ENCODE data around the gene MEIOSIN. TPM values are rescaled to one million over a fixed set of nuclear protein-coding genes. Genes with fewer than 3 reads are reported as not detected.
A peak's percentile ranks its signal among the peaks of the same experiment; 100 is the strongest.

The MEIOSIN gene
- total RNA-seq, 1 experiment from 2014 or later: not detected

DNA sequence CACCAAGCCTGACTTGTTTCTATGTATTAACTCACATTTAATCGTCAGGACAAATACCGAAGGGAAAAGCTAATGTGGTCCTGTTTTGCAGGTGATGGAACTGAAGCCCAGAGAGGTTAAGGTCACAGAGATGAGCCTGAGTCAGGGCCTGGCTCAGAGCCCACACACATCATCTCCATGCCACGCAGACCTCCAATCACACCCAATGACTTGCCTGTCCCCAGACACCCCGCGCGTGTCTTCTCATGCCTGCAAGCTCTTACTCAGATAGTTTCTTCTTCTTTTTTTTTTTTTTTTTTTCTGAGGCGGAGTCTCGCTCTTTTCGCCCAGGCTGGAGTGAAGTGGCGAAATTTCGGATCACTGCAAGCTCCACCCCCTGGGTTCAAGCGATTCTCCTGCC, 19.4 kb downstream of the MEIOSIN start:
- BruUV-seq (replicated peaks): no TSS peak
- H3K27ac Mint-ChIP-seq (ENCODE audit: low read depth, unreplicated experiment): peak overlapping the region; percentile 65
- no peaks in the 10 kb centered on the region for H3K9me3 Mint-ChIP-seq (ENCODE audit: unreplicated experiment)
- H3K4me1 Mint-ChIP-seq (ENCODE audit: insufficient read depth, unreplicated experiment): peaks cover 9% of the 10 kb centered on the region
- ChIA-PET CTCF (no interaction called here), POLR2A (interaction anchor here (0.9 to 6.4 kb wide), 8 partner anchors 10 to 68 kb away, joined by 3 to 58 read pairs (median 4); partner anchors contain the start of genes QPCTL and SIX5)
- H3K36me3 Mint-ChIP-seq (ENCODE audit: insufficient read depth, unreplicated experiment): no peaks in the 10 kb centered on the region
- H3K27me3 Mint-ChIP-seq (ENCODE audit: insufficient read depth, unreplicated experiment): no peaks in the 10 kb centered on the region
- peak; percentile 74 for DNase-seq (ENCODE audit: unreplicated experiment)
- intact Hi-C loops (cut with micrococcal nuclease): no loop called here
- H3K4me3 Mint-ChIP-seq (ENCODE audit: unreplicated experiment): no peak overlapping the region
- TF ChIP-seq, protein P1, sequence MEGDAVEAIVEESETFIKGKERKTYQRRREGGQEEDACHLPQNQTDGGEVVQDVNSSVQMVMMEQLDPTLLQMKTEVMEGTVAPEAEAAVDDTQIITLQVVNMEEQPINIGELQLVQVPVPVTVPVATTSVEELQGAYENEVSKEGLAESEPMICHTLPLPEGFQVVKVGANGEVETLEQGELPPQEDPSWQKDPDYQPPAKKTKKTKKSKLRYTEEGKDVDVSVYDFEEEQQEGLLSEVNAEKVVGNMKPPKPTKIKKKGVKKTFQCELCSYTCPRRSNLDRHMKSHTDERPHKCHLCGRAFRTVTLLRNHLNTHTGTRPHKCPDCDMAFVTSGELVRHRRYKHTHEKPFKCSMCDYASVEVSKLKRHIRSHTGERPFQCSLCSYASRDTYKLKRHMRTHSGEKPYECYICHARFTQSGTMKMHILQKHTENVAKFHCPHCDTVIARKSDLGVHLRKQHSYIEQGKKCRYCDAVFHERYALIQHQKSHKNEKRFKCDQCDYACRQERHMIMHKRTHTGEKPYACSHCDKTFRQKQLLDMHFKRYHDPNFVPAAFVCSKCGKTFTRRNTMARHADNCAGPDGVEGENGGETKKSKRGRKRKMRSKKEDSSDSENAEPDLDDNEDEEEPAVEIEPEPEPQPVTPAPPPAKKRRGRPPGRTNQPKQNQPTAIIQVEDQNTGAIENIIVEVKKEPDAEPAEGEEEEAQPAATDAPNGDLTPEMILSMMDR (IDR thresholded peaks at IDR 0.05; ENCODE audit: unreplicated experiment): no peak

DNA sequence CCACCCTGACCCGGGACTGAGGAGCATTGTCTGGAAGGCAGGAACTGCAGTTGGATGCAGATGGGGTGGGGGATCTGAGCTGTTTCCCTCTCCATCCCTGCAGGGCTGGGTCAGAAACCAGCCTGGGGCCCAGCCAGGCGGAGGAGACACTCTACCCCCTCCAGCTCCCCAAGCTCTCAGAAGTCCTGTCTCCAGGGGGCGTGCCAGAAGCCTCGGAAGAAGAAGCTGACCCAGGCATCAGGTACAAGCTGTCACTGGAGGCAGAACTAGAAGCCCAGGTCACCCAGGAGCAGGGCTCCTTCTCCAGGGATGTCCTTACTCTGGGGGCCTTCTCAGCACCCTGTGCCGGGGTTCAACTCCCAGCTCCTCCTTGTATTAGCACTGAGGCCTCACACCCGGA, 20.3 kb downstream of the MEIOSIN start:
- CTCF ChIA-PET: interaction anchor here (0.6 to 0.8 kb wide), 4 partner anchors 13 to 695 kb away, joined by 3 to 5 read pairs (median 3); partner anchors contain the start of gene FBXO46
- peaks cover 12% of the 10 kb centered on the region for H3K4me1 Mint-ChIP-seq (ENCODE audit: insufficient read depth, unreplicated experiment)
- no peak overlapping the region for H3K4me3 Mint-ChIP-seq (ENCODE audit: unreplicated experiment)
- BruUV-seq (replicated peaks): no TSS peak
- no peaks in the 10 kb centered on the region for H3K36me3 Mint-ChIP-seq (ENCODE audit: insufficient read depth, unreplicated experiment)
- no peak overlapping the region for H3K27ac Mint-ChIP-seq (ENCODE audit: low read depth, unreplicated experiment)
- DNase-seq (ENCODE audit: unreplicated experiment): no peak
- no peaks in the 10 kb centered on the region for H3K9me3 Mint-ChIP-seq (ENCODE audit: unreplicated experiment)
- POLR2A ChIA-PET: interaction anchor here (0.9 to 6.4 kb wide), 3 partner anchors 15 to 69 kb away, joined by 3 to 58 read pairs (median 4); partner anchors contain the start of gene SIX5
- no peaks in the 10 kb centered on the region for H3K27me3 Mint-ChIP-seq (ENCODE audit: insufficient read depth, unreplicated experiment)
- intact Hi-C loops (cut with micrococcal nuclease): no loop called here
- TF ChIP-seq, protein P1 (IDR thresholded peaks at IDR 0.05; ENCODE audit: unreplicated experiment): no peak

DNA sequence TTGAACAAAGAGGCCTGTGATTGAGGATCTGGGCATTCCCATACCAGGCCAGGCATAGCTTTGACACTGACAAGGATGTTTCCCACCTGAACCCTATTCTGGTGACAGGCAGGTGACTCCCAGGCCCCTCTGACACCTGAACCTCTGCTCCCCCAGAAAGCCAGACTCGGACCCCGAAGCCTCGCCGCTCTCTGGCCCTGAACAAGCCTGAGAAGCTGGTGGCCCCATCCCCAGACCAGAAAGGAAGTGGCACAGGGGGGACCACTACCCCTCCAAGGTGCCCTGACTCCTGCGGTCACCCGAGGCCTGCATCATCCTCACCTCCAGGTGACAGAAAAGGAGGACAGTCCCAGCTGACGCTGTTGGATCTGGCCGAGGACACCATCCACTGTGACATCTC, 21.1 kb downstream of the MEIOSIN start:
- peaks cover 12% of the 10 kb centered on the region for H3K4me1 Mint-ChIP-seq (ENCODE audit: insufficient read depth, unreplicated experiment)
- TF ChIP-seq, protein P1 (IDR thresholded peaks at IDR 0.05; ENCODE audit: unreplicated experiment): no peak
- DNase-seq (ENCODE audit: unreplicated experiment): no peak
- POLR2A ChIA-PET: interaction anchor here (1.0 to 6.4 kb wide), 2 partner anchors 13 to 14 kb away, joined by 4 to 58 read pairs; partner anchors contain the start of gene SIX5
- no peaks in the 10 kb centered on the region for H3K27me3 Mint-ChIP-seq (ENCODE audit: insufficient read depth, unreplicated experiment)
- intact Hi-C loops (cut with micrococcal nuclease): no loop called here
- CTCF ChIA-PET: interaction anchor here (0.6 to 0.8 kb wide), 2 partner anchors 12 to 45 kb away, joined by 3 read pairs; no protein-coding TSS in a partner anchor
- no TSS peak for BruUV-seq (replicated peaks)
- H3K9me3 Mint-ChIP-seq (ENCODE audit: unreplicated experiment): no peaks in the 10 kb centered on the region
- H3K4me3 Mint-ChIP-seq (ENCODE audit: unreplicated experiment): no peak overlapping the region
- H3K36me3 Mint-ChIP-seq (ENCODE audit: insufficient read depth, unreplicated experiment): no peaks in the 10 kb centered on the region
- H3K27ac Mint-ChIP-seq (ENCODE audit: low read depth, unreplicated experiment): no peak overlapping the region

DNA sequence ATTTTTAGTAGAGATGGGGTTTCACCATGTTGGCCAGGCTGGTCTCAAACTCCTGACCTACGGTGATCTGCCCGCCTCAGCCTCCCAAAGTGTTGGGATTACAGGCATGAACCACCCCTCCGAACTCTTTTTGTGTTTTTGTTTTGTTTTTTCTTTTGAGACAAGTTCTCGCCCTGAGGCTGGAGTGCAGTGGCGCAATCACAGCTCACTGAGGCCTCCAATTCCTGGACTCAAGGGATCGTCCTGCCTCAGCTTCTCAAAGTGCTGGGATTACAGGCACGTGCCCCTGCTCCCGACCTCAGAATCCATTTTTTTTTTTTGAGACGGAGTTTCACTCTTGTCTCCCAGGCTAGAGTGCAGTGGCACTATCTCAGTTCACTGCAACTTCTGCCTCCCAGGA, 24.5 kb downstream of the MEIOSIN start:
- intact Hi-C loops (cut with micrococcal nuclease): no loop called here

More for the DNA sequence above, 24.5 kb downstream of the MEIOSIN start:
- no peaks in the 10 kb centered on the region for H3K27me3 Mint-ChIP-seq (ENCODE audit: insufficient read depth, unreplicated experiment)
- DNase-seq (ENCODE audit: unreplicated experiment): peak; percentile 57
- H3K27ac Mint-ChIP-seq (ENCODE audit: low read depth, unreplicated experiment): peak overlapping the region; percentile 64
- no TSS peak for BruUV-seq (replicated peaks)
- H3K4me1 Mint-ChIP-seq (ENCODE audit: insufficient read depth, unreplicated experiment): peaks cover 12% of the 10 kb centered on the region
- H3K4me3 Mint-ChIP-seq (ENCODE audit: unreplicated experiment): no peak overlapping the region
- ChIA-PET CTCF (interaction anchor here (0.6 to 1.3 kb wide), 7 partner anchors 18 to 1591 kb away, joined by 3 to 5 read pairs (median 3); no protein-coding TSS in a partner anchor), POLR2A (interaction anchor here (0.6 to 4.1 kb wide), 4 partner anchors 11 to 116 kb away, joined by 3 to 38 read pairs (median 6); partner anchors contain the start of gene SIX5)
- TF ChIP-seq, protein P1 (IDR thresholded peaks at IDR 0.05; ENCODE audit: unreplicated experiment): no peak
- no peaks in the 10 kb centered on the region for H3K9me3 Mint-ChIP-seq (ENCODE audit: unreplicated experiment)
- H3K36me3 Mint-ChIP-seq (ENCODE audit: insufficient read depth, unreplicated experiment): no peaks in the 10 kb centered on the region
